A673 (cell line): ENCODE measurements around the gene WDR12.

Source experiments
- CTCF ChIP-seq: fragments of 300-800, 200-600 bp; sonication (generic); conservative IDR thresholded peaks from 2 replicates; pipeline ENCODE4 v1.5.1; 2017; ENCODE audit warnings: low read depth, mild to moderate bottlenecking, antibody characterized with exemption, low read length, moderate library complexity, mixed read lengths
- EZH2 ChIP-seq: fragments of 200-600 bp; sonication (generic); IDR thresholded peaks from 2 replicates; pipeline ENCODE4 v1.6.1; 2017; ENCODE audit warnings: borderline replicate concordance, low read depth, mild to moderate bottlenecking, mixed read lengths, antibody characterized with exemption, low read length; ENCODE audit not compliant: poor library complexity, severe bottlenecking

- TF ChIP-seq CTCF, result no peak
- no peak for TF ChIP-seq EZH2
Observed at GRCh38 chr2:202861987-202862386, 49.5 kb downstream of the WDR12 start.
